NCI-H1694 (cell line): ENCODE results near the gene TMUB1.

Source experiments
- DNase-seq: peaks from one replicate; lab custom pipeline; 2025; lab: John Stamatoyannopoulos, UW

TMUB1 gene

DNA sequence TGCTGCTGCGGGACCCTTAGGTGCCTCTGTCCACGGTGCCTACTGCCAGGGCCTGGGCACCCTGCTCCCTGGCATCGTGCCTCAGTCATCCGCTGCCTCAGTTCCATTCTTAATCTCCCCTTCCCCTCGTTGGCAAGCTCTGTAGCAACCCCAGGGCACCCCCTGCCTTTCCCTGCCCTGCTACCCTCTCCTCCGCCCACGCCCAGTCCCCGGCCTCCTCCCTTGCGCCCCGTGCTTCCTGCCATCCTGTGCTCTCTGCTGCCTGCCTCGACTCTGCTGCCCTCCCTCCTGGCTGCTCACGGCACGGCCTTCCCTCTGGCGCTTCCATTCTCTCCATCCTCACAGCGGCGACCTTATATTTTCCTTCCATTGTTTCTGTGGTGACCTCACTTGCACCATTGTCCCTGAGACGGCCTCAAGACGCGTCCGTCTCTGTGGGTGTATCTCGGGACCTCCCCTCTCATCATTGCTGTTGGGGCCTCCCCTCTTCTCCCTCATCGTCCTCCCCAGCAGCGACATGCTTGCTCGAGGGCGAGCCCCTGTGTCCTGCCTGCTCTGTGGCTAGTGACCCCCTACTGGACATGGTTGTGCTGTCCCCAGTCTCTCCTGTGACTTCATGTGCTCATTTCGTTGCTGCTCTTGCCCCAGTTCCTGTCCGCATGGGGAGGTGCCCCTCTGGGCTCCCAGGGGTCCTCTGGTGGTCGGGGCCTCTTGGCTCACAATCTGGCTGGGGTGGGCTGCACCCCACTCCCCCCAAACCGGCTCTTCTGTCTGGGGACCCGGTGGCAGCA lies 38.3 kb upstream of the TMUB1 start:
- no peak for DNase-seq

DNA sequence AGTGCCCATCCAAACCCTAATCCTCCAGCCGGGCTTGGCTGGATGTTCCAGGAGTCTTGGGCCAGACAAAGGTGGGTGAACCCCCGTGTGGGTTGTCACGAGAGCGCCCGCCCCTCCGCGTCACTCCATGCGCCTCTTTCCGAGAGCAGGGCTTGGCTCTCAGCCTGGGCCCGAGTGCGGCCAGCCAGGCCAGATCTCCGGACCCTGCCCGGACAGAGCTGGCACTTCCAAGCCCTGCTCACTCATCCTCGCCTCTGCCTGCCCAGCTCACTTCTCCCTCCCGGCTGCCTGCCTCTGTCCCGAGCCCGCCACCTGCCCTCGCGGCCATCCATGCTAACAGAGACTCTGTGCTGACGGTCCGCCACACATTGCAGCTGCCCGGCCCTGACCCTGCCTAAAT lies 37.6 kb upstream of the TMUB1 start:
- DNase-seq: no peak

DNA sequence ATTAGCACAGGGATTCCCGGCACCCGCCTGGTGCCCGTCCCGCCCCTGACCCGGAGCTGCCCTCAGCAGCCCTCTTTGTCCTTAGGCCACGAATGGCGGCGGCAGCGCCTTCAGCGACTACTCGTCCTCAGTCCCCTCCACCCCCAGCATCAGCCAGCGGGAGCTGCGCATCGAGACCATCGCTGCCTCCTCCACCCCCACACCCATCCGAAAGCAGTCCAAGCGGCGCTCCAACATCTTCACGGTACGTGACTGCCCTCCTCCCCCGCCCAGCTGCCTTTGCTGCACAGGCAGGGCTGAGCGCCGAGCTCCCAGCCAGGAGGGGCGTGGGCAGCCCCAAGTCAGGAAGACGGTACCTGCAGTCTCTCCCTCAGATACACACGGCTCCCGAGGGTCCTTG lies 36.6 kb upstream of the TMUB1 start:
- no peak for DNase-seq

DNA sequence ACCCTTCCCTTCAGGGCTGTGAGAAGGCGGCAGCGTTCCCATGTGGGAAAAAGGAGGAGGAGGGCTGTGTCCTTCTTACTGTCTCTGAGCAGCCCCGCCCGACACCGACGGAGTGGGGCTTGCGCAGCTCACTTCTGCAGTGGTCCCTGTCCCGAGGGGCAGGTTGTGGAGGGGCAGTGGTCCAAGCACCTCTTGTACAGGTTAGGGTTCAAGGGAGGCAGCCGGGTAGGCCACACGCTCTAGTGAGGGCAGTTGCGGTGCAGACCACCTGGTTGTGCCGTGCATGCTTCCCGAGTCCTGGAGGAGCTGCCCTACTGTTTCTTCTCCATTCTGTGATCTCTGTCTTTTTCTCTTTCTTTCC lies 35.7 kb upstream of the TMUB1 start:
- no peak for DNase-seq

DNA sequence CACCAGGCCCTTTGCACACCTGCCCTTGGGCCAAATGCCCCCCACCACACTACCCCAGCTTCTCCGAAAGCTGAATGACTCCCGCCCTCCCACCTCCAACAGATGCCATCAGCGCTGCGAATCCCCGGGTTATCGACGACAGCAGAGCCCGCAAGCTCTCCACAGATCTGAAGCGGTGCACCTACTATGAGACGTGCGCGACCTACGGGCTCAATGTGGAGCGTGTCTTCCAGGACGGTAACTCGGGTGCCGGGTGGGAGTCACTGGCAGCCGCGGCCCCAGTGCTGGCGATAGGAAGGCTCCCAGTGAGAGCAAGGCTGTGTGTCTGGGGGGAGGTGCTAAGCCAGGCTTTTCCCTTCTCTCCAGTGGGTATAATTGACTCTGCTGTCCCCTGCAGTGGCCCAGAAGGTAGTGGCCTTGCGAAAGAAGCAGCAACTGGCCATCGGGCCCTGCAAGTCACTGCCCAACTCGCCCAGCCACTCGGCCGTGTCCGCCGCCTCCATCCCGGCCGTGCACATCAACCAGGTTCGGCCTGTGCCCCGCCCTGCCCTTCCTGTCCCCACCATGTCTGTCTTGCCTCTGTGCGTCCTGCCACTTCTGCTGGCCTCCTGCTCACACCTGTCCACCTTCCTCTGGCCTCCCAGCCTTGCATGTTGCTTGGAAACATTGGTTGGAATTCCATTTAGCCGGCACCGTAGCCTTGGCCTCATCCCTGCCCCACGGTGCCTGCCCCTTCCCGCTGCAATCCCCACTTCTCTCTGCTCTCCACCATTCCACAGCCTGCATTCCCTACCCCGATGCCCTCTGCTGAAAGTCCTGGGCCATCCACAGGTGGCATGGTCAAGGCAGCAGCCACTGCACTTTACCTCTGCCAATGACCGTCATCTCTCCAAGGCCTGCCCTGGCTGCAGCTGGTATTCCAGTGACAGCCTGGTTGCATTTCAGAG lies 35.1 kb upstream of the TMUB1 start:
- DNase-seq: no peak

DNA sequence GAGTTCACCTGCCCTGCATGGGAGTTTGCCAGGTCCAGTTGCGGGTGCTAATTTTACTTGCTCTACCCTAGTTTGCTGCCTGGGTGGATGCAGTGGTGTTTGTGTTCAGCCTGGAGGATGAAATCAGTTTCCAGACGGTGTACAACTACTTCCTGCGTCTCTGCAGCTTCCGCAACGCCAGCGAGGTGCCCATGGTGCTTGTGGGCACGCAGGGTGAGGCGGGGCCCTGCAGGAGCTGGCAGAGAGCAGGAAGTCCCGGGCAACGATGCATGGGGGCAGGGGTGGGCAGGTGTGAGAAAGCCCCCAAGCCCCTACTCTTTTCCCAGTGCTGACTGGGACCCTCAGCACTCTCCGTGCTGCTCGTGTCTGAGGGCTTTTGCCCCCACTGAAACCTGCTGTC lies 34.3 kb upstream of the TMUB1 start:
- no peak for DNase-seq

DNA sequence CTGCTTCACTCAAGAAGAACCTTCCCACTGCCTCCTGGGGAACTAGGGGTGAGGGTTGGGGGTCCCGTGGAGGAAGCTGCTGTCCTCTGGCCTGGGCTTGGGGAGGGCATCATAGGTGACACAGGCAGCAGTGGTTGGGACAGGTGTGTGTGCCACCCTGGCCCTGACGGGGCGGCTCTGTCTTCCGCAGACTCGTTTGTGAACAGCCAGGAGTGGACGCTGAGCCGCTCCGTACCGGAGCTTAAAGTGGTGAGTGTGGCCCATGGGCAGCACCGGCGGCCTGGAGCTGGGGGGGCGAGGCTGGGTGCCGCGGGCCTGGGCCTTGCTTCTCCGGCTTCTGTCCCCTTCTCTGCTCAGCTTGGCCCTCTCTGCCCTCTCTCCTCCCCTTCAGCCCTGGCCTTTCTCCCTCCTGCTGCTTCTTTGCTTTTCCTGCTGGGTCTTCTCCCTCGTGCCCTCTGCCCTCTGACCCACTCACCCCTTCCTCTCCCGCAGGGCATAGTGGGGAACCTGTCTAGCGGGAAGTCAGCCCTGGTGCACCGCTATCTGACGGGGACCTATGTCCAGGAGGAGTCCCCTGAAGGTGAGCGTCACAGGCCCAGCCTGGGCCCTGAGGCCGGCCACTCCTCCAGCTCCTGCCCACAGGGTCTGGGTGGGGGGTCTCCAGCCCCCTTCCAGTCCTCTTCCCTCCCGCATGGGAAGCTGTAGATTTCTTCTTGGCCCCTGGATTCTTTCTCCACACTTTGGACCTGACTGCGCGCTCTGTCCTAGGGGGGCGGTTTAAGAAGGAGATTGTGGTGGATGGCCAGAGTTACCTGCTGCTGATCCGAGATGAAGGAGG lies 33.5 kb upstream of the TMUB1 start:
- DNase-seq: no peak

DNA sequence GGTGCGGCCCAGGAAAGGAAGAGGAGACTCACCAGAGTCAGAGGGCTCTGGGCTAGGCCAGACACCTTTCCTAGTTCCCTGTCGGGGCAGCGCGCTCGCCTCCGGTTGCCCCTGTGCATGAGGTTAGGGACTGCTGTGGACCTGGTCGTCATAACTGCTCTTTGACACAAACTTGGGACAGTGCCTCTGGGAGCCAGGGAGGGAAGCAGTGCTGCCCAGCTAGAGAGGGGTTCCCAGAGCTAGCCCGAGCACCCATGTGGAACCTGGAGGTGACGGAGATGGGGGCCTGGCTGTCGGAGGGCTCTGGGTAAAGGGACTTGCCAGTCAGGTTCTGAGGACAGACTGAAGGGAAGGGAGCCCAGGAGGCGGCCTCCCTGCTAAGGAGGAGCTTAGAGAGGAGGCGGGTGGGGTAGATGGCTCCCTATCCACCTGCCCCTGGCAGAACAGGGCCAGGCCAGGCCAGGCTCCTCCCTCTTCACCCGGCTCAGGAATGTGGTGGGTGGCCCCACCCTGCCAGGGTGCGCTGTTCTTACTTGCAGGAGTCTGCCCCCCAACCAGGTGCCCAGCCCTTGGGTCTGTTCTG lies 32.6 kb upstream of the TMUB1 start:
- no peak for DNase-seq

DNA sequence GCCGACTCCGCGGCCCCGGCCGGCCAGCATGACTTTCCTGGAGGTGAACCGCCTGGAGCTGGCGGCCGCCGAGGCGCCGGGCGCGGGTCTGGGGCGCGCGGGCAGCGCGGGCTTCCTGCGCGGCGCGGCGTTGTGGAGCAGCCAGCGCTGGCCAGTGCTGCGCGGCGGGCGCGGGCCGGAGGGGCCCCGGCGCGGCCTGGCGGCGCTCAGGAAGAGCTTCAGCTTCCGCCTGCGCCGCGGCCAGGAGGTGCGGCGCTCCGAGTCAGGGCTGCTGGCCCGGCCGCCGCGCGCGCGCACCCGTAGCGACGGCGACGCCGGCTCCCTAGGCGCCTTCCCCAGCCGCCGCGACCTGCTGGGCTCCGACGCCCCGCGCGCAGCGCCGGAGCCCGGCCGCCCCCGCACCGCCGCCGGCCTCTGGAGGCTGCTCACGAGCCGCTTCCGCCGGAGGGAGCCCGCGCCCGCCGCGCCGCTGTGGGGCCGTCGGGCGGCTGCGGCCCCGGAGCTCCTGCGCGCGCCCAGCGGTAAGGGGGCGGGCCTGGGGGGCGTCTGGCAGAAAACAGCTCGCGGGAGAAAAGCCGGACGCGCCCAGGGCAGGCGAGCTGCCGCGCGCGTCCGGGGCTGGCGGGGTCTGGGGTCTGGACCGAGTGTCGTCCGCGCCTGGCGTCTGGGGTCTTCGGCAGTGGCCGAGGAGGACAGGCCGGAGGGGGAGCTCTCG lies 32.0 kb upstream of the TMUB1 start:
- DNase-seq: no peak

DNA sequence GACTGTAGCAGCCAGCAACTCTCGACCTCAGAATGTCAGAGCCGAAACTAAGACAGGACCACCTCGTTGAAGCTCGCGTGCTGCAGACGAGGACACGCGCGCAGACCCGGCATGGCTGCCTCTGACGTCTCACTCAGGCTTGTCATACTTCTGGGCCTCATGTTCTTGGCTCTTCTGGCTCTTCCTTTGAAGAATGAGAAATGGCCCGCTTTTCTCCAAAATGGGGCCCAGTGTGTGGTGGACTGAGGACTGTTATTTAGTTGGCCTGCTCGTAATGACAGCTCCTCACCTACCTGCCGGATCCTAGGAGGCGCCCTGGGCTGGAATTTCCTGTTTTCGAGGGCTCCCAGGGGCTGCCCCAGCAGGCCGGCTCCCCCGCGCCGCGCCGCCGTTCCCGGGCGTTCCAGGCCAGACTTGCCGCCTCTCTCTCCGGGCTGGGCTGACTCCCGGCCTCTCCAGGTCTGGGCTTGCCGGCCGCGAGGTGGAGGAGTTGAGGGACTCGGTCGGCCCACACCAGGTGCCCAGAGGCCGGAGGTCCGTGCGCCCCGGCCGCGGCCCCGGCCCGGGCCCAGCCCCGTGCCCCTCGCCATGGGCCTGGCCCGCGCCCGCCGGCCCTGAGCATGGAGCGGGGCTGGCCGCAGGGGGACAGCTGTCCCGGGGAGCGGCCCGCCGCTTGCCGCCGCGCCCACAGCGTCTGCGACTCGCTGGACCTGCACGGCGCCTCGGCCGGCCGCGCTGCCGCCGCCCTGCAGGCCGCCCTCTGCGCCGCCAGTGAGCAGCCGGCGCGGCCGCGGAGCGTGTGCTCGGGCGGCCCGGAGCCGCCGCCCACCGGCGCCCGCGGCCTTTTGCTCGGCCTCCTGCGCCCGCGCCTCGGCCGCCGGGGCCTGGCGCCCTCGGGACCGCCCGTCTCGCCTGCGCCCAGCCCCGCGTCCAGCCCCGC lies 31.1 kb upstream of the TMUB1 start:
- no peak for DNase-seq

DNA sequence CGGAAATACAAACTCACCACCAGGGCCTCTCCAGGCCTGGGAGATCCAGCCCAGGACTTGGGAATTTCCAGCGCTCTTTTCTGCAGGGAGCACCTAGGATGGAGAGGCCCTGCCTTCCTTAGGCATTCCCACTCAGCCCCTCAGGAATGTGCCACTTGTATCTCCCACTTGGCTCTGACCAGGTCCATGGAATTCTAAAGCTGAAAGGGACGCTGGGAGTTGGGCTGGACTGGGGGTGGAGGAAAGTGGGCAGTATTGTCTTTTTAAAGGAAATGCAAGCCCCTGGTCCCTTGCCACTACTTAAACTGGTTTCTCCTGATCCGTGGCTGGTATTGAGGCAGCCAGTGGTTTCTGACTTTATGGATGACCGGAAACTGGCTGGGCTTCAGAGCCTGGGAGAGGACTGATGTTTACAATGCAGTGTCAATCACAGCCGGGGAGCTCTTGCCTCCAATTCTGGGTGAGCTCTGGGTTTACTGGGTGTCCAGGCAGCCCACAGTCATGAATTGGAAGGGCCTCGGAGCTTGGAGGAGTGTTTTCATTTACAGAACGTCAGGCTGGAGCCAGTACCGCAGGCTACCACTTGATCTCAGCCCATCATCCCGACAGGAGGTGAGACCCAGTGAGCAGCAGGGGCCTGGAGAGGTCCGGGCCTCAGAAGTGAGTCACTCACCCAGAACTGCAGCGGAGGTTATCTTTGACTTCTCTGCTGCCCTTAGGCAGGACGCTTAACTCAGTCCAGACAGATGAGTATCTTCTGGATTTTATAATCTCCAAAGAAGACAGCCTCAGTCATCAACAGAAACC lies 30.3 kb upstream of the TMUB1 start:
- DNase-seq: no peak

DNA sequence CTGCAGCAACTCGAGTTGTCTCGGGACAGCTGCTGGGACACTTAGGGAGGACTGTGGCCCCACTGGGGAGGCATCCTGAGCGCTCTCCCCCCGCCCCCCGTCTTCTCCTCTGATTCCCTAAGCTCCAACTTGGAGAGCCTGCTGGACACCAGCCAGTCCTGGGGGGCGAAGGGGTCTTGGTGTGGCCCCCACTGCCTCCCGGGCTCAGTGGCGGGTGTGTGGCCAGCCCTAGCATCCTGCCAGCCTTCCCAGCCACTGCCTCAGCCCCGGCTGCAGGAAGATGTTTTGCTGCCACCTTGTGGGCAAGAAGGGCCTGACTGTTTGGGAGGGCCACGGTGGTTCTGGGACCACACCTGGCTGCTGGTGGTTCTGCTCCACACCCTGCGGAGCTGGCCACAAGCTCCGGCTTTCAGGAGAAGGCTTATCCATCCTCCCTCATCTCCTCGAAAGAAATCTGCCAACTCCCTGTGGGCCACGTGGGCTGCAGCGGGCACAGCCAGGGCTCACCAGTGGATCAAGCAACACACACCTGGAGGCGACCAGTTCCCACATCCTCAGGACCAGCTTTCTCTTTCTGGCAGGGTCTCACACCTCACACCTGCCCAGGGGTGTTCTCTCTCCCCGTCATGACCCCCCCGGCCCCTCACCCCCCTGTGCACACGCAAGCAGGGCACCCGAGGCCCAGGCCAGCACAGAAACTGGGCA lies 27.8 kb upstream of the TMUB1 start:
- peak; percentile 27 for DNase-seq

DNA sequence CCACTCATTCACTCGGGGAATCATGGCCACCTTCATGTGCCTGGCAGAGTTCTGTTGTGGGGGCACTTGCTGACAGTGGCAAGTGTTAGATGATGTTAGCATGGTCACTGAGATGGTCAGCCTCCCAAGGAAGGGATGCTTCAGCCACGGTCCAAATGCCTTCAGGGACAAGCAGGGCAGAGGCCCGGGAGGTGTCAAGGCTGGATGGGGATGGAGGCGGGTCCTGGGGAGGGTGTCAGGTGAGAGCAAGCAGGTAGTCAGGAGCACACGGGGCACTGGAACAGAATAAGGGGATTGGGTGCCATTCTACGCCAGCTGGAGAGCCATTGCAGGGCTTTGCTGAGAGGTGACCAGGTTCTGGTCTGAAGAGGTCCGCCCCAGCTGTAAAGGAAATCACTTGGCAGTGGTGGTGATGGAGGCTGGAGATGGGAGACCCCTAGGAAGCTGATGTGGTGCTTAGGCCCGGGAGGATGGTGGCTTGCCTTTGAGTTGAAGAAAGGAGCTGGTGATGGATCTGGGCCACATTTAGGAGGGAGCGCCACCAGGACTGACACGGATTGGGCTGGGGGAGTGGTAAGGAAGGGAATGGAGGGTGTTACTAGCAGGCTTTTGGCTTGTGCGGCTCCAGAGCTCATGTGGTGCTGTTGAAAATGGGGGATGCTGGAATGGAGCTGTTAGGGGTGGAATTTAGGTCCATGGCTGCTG lies 27.1 kb upstream of the TMUB1 start:
- no peak for DNase-seq

DNA sequence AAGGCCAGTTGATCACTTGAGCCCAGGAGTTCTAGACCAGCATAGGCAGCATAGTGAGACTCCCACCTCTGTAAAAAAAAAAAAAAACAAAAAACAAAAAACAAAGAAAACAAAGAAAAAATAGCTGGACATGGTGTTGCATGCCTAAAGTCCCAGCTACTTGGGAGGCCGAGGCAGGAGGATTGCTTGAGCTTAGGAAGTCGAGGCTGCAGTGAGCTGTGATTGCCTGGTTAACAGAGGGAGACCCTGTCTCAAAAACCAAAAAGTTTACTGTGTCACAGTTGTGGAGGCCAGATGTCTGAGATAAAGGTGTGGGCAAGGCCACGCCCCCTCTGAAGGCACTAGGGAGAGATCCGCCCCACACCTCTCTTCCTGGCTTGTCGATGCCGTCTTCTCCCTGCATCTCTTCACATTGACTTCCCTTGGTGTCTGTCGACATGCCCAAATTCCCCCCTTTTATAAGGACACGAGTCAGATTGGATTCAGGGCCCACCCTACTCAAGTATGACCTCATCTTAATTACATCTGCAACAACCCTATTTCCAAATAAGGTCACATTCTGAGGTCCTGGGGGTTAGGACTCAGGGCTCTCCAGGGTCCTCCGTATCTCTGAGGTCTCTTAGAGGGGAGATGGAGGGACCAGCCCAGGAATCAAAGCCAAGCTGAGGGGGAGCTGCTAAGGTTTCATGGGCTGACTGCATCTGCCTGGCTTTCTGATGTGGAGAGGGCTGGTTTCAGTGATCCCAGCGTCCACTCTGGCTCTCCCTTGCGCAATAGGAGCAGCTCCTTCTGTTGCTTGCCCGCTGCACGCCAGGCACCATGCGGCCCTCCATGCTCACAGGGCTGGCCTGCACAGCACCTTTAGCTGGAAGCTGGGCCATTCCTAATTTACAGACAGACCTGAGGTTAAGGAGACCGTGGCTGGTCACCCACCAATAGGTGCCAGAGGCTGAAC lies 26.1 kb upstream of the TMUB1 start:
- DNase-seq: no peak

DNA sequence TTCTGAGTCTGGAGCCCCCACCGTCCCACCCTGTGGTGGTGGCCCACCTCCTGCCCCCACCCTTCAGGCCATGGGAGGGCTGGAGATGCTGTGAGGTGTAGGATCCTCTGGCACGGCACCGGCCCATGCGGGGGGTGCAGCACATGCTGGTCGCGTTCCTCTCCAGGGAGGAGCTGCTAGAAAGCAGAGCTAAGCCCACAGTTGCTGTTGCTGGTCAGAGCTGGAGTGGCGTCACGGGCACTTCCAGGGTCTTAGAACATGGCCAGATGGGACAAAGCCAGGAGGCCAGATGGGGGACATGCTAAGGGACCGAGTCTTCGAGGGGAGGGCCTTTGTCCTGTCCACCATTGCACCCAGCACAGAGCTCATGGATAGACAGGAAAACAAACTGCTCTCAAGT lies 24.6 kb upstream of the TMUB1 start:
- no peak for DNase-seq

DNA sequence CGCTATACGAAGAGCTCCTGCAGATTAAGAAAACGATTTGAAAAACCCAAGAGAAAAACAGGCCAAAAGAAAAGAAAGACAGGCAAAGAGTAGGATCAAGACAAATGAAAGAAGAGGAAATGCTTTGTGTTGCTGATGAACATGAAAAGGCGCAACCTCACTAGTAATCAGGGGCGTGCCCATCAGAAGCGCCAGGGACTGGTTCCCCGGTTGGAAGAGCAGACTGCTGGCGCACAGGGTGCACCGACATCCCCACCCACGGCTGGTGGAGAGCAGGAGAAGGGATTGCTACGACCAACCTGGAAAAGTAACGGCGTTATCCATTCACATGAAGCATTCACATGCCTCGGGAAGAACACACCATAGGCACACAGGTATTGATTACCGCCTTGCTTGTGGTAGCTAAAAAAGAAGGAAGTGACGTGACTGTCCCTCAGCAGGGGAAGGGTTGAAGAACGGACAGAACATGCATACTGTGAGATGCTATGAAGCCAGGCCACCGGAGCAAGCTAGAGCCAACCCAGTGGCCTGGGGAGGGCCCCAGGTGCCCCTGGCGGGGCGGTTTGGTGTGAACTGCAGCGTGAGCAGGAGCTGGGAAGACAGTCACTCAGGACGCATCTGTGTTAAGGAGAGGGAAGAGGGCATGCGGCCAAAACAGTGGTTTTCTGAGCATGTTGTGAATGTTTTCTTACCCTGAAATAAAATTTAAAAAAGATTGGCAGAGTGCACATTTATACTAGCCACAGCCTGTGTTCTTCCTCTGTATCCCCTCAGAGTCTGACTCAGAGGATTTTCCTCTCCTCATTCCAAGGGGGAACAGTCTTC lies 21.3 kb upstream of the TMUB1 start:
- DNase-seq: no peak
